HepG2 (cell line): ENCODE results near the gene CD151. TPM values are rescaled to one million over a fixed set of nuclear protein-coding genes. Genes with fewer than 3 reads are reported as not detected.

Experiments
- ARID2 ChIP-seq: sonication (generic); formaldehyde crosslinking; IDR thresholded peaks from 2 replicates; pipeline ENCODE4 v1.8.1; 2022; ENCODE audit warnings: mild to moderate bottlenecking, missing genetic modification reagents, borderline replicate concordance
- FOSL1 ChIP-seq: sonication (generic); formaldehyde crosslinking; IDR thresholded peaks from 2 replicates; pipeline ENCODE4 v1.9.0; 2021; ENCODE audit warnings: missing genetic modification reagents, borderline replicate concordance
- HNRNPK ChIP-seq: fragments of 200-400 bp; formaldehyde crosslinking; IDR thresholded peaks from 2 replicates; pipeline ENCODE4 v1.6.1; 2018; ENCODE audit warnings: low read length, low read depth, moderate library complexity, mild to moderate bottlenecking; ENCODE audit not compliant: poor library complexity, severe bottlenecking
- PRDM4 ChIP-seq: sonication (generic); formaldehyde crosslinking; IDR thresholded peaks from 2 replicates; pipeline ENCODE4 v1.9.0; 2021; ENCODE audit warnings: missing genetic modification reagents, borderline replicate concordance
- SALL2 ChIP-seq: sonication (generic); formaldehyde crosslinking; IDR thresholded peaks from 2 replicates; pipeline ENCODE4 v1.8.1; 2023; ENCODE audit warnings: mild to moderate bottlenecking, missing genetic modification reagents, inconsistent platforms
- SRSF9 ChIP-seq: fragments of 200-400 bp; formaldehyde crosslinking; IDR thresholded peaks from 2 replicates; pipeline ENCODE4 v1.6.1; 2018; ENCODE audit warnings: borderline replicate concordance, mild to moderate bottlenecking, low read depth, low read length; ENCODE audit not compliant: insufficient read depth, poor library complexity, severe bottlenecking
- TCF12 ChIP-seq, 2 experiments: fragments of 450-650 bp in 1 of 2; sonication (generic) in 1 of 2; formaldehyde crosslinking in 1 of 2; IDR thresholded peaks; 2 replicates each; pipeline versions ENCODE4 v1.6.1 to v1.8.0; 2017 to 2022; ENCODE audit warnings: antibody characterized with exemption in 1 of 2, mild to moderate bottlenecking in 1 of 2, missing genetic modification reagents in 1 of 2, moderate library complexity in 1 of 2
- TMF1 ChIP-seq: sonication (generic); formaldehyde crosslinking; IDR thresholded peaks from 2 replicates; pipeline ENCODE4 v1.8.1; 2022; ENCODE audit warnings: low read depth, missing genetic modification reagents
- ZFP36L2 ChIP-seq: sonication (generic); formaldehyde crosslinking; IDR thresholded peaks from 2 replicates; pipeline ENCODE4 v1.4.0; 2020; ENCODE audit warnings: missing genetic modification reagents
- ZNF281 ChIP-seq: sonication (generic); formaldehyde crosslinking; IDR thresholded peaks from 2 replicates; pipeline ENCODE4 v1.4.0; 2020; ENCODE audit warnings: missing genetic modification reagents, borderline replicate concordance
- ZNF546 ChIP-seq: sonication (generic); formaldehyde crosslinking; conservative IDR thresholded peaks from 2 replicates; pipeline ENCODE4 v1.8.1; 2023; ENCODE audit warnings: mild to moderate bottlenecking, missing genetic modification reagents
- ZNF567 ChIP-seq: sonication (generic); formaldehyde crosslinking; IDR thresholded peaks from 2 replicates; pipeline ENCODE4 v1.8.1; 2023; ENCODE audit warnings: mild to moderate bottlenecking, missing genetic modification reagents, borderline replicate concordance
- ZNF574 ChIP-seq: sonication (generic); formaldehyde crosslinking; IDR thresholded peaks from 2 replicates; pipeline ENCODE4 v1.4.0; 2020; ENCODE audit warnings: missing genetic modification reagents
- ZNF687 ChIP-seq: sonication (generic); formaldehyde crosslinking; IDR thresholded peaks from 2 replicates; pipeline ENCODE4 v1.5.1; 2020; ENCODE audit warnings: mild to moderate bottlenecking, missing genetic modification reagents, moderate library complexity
- polyA plus RNA-seq, 8 experiments: library from polyadenylated mRNA; depleted of rRNA in 3 of 8; stranded (reverse) in 7 of 8; unstranded in 1 of 8; fragments of >200 nt; fragmentation: Illumina TruSeq in 4 of 8; extraction: Trizol in 4 of 8; gene quantifications; 2 replicates each; pipeline versions ENCODE4 v1.2.1 to v1.2.3, GENCODE V29; 2011 to 2016; ENCODE audit warnings: low read depth in 4 of 8, missing spikeins in 1 of 8, mixed read lengths in 1 of 8; ENCODE audit not compliant: insufficient read depth in 1 of 8
- total RNA-seq, 5 experiments: library from RNA; depleted of rRNA; stranded (reverse); fragments of >200 nt; fragmentation: Illumina TruSeq; extraction: Trizol; gene quantifications; 2 replicates each; pipeline ENCODE4 v1.2.3, GENCODE V29; 2016; ENCODE audit warnings: low read depth in 1 of 5

Gene CD151
- total and polyA plus RNA-seq, 2 of the 13 experiments (the other 11 are each of a cell fraction or from before 2014, with no cell fraction given), result 125 to 197 TPM

- TF ChIP-seq ZNF574 (CRISPR knock-in tag), result no peak
- TF ChIP-seq HNRNPK, result no peak
- TF ChIP-seq ARID2 (CRISPR knock-in tag), result peak; percentile 75; the same call in 1 of the 2 replicates
- no peak for TF ChIP-seq PRDM4 (CRISPR knock-in tag)
- TF ChIP-seq ZFP36L2 (CRISPR knock-in tag), result no peak
- TF ChIP-seq TCF12 (IDR thresholded peaks at IDR 0.05), result no peak
- no peak for TF ChIP-seq TCF12 (CRISPR knock-in tag; IDR thresholded peaks at IDR 0.05)
- no peak for TF ChIP-seq SRSF9
- TF ChIP-seq ZNF567 (CRISPR knock-in tag), result no peak
- no peak for TF ChIP-seq TMF1
- no peak for TF ChIP-seq ZNF546 (CRISPR knock-in tag)
- TF ChIP-seq ZNF281 (CRISPR knock-in tag), result no peak
- peak; percentile 44; the same call in 1 of the 2 replicates for TF ChIP-seq ZNF687 (CRISPR knock-in tag)
- TF ChIP-seq SALL2 (CRISPR knock-in tag), result no peak
- TF ChIP-seq FOSL1 (CRISPR knock-in tag), result no peak
These were observed 7.2 kb upstream of the CD151 start (continued) for GRCh38 chr11:825366-826226.
